NCI-H774 (cell line): ENCODE measurements around the gene GKN2.
A peak's percentile ranks its signal among the peaks of the same experiment; 100 is the strongest.
"Not testable (repeated sequence)": the region's sequence is repeated elsewhere in the genome, so short reads cannot be mapped to it uniquely, and the experiment has no call there.

Experiments used
- DNase-seq: peaks from one replicate; lab custom pipeline; 2025; lab: John Stamatoyannopoulos, UW

GKN2 gene

DNA sequence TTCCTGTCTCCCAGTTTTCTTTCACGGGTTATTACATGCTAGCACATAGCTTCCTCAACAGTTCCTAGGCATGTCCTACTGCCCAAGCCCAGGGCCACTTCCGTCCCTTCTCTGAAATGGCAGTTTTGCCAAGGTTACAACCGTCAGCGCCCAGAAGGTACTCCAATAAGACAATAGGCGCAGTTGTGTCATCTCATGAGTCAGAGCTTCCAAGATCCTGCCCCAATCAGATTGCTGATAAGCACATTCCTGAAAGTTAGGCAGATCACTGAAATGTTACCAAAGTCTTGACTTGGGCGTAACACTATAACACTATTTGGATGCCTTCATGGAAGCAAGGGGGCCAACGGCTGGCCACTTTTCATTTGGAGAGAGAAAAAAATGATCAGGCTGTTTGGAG is 34.2 kb downstream of the GKN2 start:
- no peak for DNase-seq

DNA sequence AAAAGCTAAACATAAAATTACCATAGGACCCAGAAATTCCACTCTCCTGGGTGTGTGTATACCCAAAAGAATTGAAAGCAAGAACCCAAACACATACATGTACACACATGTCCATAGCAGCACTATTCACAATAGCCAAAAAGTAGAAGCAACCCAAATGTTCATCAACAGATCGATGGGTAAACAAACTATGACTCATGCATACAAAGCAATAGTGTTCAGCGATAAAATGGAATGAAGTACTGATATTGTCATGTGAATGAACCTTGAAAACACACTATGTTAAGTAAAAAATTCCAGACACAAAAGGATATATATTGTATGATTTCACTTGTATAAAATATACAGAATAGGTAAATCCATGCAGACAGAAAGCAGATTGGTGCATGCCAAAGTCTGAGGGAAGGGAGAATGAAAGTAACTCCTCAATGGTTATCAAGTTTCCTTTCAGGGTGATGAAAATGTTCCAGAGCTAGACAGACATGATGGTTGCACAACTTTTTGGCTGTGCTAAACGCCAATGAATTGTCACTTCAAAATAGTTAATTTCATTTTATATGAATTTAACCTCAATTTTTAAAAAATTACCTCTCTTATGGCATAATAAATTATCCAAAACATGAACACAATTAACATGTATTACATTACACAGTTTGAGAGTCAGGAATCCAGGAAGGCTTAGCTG is 35.5 kb downstream of the GKN2 start:
- DNase-seq: no peak

DNA sequence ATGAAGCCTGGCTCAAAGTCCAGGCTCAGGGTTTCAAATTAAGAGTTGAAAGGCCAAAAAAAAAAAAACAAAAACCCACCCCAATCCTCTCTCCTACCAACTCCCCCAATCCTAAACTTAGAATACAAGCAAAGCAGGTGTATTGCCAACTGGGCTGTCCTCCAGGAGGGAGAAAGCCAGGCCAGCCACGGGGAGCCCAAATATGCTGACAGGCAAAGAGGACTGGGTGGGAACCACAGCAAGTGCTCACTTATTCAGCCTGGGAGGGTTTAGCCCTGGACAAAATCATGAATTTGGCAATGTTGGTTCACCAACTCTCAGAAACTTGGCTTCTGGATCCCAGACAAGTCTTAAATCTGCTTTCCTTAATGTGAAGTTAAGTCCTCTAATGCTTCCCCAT is 36.5 kb downstream of the GKN2 start:
- no peak for DNase-seq

DNA sequence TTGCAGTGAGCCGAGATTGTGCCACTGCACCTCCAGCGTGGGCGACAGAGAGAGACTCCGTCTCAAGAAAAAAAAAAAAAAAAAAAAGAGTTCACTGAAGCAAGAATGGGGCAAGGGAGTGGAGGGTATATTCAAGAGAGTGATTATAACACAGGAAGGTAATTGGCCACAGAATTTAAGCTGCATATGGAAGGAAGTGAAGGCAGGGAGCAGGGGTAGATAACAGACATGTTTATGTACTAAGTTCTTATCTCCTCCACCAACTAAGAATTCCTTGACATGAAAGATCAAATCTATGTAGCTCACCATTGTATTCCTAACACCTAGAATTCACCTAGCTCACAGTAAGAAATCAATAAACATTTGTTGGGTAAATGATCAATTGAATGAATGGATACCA is 37.3 kb downstream of the GKN2 start:
- no peak for DNase-seq

DNA sequence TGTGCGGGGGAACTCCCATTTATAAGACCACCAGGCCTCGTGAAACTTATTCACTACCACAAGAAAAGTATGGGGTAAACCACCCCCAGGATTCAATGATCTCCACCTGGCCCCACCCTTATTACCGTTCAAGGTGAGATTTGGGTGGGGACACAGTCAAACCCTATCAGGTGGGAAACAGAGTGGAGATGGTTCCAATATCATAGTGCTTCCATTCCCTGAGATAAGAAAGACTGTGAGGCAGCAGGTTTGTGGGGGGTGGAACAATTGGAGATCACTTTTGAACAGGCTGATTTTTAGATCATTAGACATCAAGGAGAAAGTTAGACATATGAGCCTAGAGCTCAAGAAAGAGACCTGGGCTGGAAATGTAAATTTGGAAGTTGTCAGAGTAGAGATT is 39.3 kb downstream of the GKN2 start:
- DNase-seq: no peak

DNA sequence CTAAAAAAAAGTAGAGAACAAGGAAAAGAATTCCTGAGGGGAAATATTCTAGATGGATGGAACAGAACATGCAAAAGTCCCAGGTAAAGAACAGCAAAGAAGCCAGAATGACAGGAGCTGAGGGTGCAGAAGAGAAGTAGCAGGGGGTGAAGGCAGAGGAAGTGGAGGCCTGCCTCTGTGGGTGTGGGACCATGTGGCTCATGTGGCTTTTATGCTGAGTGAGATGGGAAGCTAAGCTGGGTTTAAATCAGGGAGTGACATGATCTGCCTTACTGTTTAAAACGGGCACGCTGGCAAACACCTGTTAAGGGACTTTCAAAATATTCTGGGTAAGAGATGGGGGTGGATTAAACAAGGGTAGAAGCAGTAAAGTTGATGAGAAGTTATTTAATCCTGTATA is 40.0 kb downstream of the GKN2 start:
- no peak for DNase-seq

DNA sequence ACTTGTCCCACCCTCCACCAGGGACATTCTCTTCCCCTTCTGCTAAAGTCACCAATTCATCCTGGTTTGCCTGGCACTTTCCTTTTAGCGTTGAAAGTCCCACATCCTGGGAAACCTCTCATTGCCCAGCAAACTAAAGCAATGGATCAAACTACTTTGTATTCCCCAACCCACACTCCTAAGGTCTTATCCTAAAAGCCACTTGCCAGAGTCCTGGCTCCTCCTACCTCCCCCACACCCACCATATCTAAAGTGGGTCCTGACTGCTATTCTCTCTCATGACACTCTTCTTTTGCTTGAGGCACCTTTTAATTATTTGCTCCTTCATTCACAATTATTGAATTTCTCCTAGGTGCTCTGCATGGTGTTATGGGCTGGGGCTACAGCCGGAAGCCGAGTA is 40.6 kb downstream of the GKN2 start:
- DNase-seq: no peak

DNA sequence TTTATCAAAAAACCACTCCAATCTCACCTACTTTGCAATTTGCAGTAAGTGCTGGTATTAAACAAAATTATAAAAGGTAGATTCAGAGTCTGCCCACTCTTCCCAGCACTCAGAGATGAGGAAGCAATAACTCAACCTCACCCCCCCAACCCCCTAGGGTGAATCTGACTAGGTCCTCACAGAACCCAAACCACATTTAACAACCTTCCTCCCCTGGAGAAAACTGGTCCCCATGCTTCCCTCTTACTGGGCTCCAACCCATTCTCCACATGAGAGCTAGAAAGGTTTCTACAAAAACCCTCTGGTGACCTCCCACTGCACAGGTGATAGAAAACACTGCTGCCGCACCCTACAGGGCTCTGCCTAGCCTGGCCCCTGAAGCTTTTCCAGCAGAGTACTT is 41.0 kb downstream of the GKN2 start:
- DNase-seq: no peak

DNA sequence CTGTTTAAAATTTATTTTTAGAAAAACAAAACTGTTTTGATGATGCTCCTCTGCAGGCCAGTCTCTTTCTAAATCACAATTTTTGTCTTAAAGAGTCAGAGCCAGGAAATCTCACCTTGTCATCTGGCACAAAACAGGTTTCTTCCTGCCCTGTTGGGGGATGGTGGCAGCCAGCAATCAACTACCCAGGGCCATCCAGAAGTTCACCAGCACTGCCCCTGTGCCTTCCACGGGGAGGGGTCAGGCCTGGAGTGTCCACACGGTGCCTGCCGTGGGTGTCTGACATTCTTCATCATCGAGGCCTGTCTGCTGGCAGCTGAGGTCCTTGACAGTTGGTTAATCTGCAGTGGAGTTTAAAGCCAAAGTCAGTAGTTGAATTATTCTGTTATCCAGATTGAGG is 41.4 kb downstream of the GKN2 start:
- no peak for DNase-seq

DNA sequence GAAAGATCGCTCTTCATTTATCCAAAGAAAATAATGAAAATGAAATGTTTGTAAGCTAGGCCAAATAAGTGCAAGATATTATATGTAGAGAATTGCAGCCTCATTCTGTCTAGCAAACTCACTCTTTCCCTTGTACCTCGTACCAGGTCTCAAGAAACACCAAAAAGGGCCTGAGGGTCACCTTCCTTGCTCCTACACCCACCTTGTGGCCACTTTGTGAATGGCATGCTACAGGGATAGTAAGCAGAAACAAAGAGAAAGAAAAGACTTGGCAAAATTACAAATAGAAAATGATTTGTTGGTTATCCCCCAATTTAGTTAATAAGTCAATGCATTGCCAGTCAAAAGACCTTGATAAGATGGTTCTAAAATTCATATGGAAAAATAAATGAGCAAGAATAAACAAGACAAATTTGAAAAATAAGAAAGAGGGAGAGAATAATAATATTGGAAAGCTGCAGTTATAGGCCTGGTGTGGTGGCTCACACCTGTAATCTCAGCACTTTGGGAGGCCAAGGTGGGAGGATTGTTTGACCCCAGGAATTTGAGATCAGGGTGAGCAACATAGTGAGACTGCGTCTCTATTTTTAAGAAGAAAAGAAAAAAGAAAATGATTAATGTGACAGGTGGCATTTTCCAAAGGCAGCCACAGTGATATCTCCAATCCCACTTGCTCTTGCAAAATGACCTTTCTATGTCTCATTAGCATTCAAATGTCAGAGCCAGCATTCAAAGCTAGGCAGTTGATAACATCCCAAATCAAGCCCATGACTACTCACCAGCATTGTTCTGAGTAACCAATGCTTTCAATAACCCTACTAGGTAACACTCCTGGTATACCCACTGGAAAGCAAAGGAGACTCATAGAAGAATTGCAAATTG is 42.7 kb downstream of the GKN2 start:
- DNase-seq: peak; percentile 46

DNA sequence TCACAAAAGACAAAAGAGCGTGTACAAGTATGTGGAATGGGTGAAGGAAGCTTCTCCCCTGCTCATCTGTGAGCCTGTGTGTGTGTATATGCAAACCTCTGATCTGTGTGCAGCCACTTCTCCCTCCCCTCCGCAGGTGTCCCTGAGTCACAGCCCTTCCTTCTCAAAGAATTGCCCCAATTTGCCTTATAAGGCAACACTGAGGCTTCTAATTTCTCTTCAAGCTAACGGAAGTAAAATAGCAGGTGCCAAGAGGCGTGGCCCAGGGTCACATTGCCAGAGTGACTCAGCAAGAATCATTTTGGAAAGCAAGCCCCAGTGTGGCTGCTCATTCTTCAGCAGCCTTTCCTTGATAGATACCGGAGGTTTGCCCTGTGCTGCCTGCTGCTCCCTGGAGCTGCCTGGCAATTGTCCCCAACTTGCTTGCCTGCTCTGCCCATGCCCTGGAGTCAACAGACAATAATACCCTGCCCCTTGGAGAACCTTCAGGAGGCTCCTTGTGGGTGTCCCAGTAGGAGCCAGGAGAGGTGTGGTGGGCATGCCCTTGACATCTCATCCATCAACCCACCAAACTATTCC is 44.2 kb downstream of the GKN2 start:
- DNase-seq: peak; percentile 27

DNA sequence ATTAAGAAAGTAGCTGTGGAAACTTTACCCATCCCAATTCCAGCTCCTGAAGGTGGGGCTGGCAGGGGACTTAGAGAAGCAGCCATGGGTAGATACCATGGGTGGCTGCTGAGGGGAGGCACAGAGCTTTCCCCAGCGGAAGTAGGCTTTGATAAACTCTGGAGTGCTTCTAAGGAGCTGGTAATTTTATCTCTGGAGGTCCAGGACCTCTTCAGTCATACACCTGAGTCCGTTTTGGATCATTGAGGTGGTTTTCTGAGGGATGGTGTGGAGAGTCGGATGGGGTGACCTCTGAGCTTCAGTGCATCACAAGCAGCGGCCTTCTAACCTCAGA is 44.8 kb downstream of the GKN2 start:
- no peak for DNase-seq

DNA sequence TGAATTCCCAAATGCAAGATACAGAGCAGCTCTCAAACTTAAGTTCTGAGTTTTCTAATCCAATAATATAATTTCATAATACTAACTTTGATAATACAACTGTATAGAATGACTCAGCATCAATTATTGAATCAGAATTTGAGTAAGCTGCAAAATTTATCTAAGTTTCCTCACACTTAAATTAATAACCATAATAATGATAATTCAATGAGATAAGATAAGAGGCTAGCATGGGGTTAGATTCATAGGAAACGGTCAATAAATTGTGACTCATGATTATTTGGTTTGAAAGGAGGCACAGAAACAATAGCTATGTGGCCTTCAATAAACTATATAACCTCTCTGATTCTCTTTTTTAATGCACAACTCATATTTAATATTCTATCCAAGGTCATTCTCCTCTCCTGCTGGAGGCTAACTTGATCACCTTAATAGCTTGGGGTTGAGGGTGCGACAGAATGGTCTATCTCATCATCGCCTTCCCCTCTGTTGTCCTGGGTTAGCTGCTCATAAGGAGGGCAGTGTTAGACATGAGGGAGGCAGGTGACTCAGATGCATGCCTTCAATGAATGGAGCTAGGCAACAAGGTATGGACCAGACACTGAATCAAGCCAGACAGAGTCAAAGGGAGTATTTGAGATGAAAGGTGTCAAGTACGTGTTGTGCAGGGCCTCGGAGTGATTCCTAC is 45.3 kb downstream of the GKN2 start:
- DNase-seq: no peak

DNA sequence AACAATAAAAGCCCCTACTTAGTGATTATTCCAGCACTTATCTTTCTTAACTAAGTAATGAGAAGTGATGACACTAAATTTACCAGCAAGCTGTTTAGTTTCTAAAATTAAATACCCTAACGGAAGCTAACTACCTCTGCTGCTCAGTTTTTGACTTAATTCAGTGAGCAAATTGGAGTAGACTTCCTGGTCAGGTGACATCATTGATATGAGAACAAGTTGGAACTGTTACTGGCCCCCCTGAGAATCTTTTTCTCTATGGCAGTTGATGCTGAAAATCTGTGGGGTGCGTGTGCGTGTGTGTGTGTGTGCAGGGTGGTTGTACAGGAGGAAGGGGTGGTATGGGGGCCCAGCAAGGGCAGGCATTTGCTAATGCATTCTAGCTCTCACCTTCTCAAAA is 46.0 kb downstream of the GKN2 start:
- no peak for DNase-seq

DNA sequence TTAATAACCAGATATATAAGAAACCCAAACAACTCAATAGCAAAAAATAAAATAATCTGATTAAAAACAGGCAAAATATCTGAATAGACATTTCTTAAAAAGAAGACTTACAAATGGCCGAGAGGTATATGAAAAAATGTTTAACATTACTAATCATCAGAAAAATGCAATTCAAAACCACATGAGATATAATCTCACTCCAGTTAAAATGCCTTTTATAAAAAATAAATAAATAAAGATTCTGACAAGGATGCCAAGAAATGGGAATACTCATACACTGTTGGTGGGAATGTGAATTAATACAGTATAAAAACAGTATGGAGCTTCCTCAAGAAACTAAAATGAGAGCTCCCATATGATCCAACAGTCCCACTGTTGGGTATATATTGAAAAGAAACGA is 47.6 kb downstream of the GKN2 start:
- DNase-seq: no peak

DNA sequence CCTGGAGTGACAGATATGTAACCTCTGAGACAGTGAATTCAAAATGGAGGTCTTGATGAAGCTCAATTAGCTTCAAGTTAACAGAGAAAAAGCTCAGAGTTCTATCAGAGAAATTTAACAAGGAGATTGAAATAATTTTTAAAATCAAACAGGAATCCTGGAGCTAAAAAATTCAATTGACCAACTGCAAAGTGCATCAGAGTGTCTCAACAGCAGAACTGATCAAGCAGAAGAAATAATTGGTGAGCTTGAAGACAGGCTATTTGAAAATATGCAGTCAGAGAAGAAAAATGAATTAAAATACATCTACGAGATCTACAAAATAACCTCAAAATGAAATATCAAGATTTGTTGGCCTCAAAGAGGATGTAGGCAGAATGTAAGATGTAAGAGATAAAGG is 51.1 kb downstream of the GKN2 start:
- DNase-seq: no peak

DNA sequence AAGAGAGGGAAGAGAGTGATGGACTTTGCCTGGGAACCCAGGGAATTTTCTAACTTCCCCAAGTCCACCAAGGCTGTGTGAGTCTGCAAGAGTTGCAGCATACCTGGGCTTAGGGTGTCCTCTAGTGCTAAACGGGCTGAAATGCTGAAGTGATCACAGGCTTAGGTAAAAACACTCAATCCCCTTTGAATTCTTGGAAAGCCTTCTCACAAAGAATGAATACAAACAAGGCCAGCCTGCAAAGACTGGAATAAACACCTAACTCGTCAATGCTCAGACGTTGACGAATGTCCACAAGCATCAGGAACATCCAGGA is 51.5 kb downstream of the GKN2 start:
- DNase-seq: no peak

DNA sequence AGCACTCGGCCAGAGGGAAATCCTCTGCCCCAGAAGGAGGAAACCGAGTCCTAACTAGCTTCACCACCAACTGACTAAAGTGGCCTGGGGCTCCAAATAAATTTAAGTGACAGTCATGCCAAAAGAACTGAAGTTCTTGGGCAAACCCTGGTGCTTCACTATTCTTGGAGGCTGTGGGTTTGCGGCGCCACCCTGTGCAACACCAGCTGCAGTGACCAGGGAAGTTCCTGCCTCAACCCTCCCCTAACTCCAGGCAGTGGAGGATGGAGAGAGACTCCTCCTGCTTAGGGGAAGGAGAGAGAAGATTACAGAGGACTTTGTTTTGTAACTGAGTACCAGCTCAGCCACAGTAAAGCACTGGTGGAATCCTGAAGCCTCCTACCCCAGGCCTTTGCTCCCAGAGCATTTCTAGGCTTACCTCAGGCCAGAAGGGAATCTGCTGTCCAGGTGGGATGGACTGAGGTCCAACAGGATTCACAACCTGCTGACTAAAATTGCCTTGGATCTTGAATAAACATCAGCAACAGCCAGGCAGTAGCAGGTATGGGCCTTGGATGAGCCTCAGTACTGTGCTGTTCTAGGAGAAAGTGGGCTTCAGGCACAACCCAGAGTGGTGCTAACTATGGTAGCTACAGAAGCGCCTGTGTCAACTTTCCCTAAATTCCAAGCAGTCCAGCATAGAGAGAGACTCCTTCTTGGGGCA is 52.0 kb downstream of the GKN2 start:
- no peak for DNase-seq

DNA sequence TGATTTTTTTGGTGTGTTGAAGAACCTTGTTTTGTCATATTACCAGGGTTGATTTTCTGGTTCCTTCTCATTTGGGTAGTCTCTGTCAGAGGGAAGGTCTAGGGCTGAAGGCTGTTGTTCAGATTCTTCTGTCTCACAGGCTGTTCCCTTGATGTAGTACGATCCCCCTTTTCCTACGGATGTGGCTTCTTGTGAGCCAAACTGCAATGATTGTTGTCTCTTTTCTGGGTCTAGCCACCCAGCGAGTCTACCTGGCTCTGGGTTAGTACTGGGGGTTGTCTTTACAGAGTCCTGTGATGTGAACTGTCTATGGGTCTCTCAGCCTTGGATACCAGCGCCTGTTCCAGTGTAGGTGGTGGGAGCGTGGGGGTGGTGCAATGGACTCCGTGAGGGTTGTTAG is 56.7 kb downstream of the GKN2 start:
- DNase-seq: not testable (repeated sequence)
